IPS DF 4.7 (cell line): ENCODE data around the gene EPS15.
"Not testable (repeated sequence)": the region's sequence is repeated elsewhere in the genome, so short reads cannot be mapped to it uniquely, and the experiment has no call there.

Experiments used
- DNase-seq: peaks from one replicate; pipeline ENCODE4 v3.0.0-alpha.2; 2013; ENCODE audit warnings: low spot score; ENCODE audit errors: extremely low read depth

EPS15 gene

GRCh38 chr1:51515312-51515960, 3.6 kb downstream of the EPS15 start:
- no peak for DNase-seq

- no peak for DNase-seq
Measured at GRCh38 chr1:51514733-51515132, 4.3 kb downstream of the EPS15 start.

- no peak for DNase-seq
Measured at GRCh38 chr1:51512606-51513005, 6.5 kb downstream of the EPS15 start.

- DNase-seq, result no peak
Measured at GRCh38 chr1:51512120-51512519, 6.9 kb downstream of the EPS15 start.

- no peak for DNase-seq
Measured at GRCh38 chr1:51509773-51510172, 9.3 kb downstream of the EPS15 start.

- no peak for DNase-seq
Measured at GRCh38 chr1:51506537-51506936, 12.5 kb downstream of the EPS15 start.

GRCh38 chr1:51504806-51505525, 14.1 kb downstream of the EPS15 start:
- no peak for DNase-seq

GRCh38 chr1:51501218-51501630, 17.8 kb downstream of the EPS15 start:
- not testable (repeated sequence) for DNase-seq

- no peak for DNase-seq
Measured at GRCh38 chr1:51499694-51500093, 19.4 kb downstream of the EPS15 start.

- DNase-seq, result no peak
Measured at GRCh38 chr1:51498924-51499323, 20.1 kb downstream of the EPS15 start.

- no peak for DNase-seq
Measured at GRCh38 chr1:51497340-51497739, 21.7 kb downstream of the EPS15 start.

- no peak for DNase-seq
Measured at GRCh38 chr1:51494138-51494830, 24.8 kb downstream of the EPS15 start.

GRCh38 chr1:51491166-51491981, 27.7 kb downstream of the EPS15 start:
- no peak for DNase-seq

GRCh38 chr1:51489472-51489871, 29.6 kb downstream of the EPS15 start:
- DNase-seq, result no peak

GRCh38 chr1:51488372-51489050, 30.6 kb downstream of the EPS15 start:
- DNase-seq, result no peak

GRCh38 chr1:51487628-51488027, 31.4 kb downstream of the EPS15 start:
- no peak for DNase-seq

- no peak for DNase-seq
Measured at GRCh38 chr1:51484591-51484990, 34.5 kb downstream of the EPS15 start.

GRCh38 chr1:51482881-51483280, 36.2 kb downstream of the EPS15 start:
- no peak for DNase-seq

GRCh38 chr1:51474832-51475620, 44.0 kb downstream of the EPS15 start:
- not testable (repeated sequence) for DNase-seq
